Measurements from ENCODE around the gene ROBO1.

ROBO1 gene

DNA sequence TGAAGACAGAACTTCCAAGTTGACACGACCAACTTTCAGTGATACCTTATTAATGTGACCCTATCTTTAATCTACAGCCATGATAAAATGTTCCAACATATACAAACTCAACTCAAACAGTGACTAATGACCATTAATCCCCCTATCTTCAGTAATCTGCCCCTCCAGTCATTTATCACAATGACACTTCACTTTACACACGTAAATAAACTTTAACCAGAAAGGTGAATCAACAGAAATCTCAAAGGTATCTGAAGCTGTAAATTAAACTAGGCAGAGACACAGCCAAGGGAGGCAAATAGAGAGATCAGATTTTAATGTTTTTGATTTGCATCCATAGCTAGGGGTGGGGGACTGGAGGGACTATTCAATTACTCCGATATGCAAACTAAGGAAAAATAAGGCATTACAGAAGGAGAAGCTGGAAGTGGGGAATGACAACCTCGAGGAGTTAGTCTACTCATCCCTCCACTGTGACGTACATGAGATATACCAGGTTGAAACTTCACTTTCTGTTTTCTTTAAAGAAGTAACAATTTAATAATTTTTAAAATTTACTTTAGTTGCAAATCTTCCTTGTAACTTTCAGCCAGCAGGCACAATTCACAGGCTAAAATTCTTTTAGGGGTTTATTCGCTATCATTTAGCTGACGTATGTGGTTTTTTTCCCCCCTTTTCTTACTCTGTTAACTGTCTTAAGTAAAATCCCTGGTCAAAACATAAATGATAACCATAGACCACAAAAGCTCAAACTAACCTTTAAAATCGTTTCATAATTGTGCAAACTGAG, 751.0 kb downstream of the ROBO1 start:
- H3K4me3 ChIP-seq (ENCODE audit: low read depth, low read length) = no peak overlapping the region
- no peak for DNase-seq (ENCODE audit: low read depth)
- no peak for TF ChIP-seq CTCF (IDR thresholded peaks at IDR 0.05; ENCODE audit: low read depth, low read length, missing control alignments)

DNA sequence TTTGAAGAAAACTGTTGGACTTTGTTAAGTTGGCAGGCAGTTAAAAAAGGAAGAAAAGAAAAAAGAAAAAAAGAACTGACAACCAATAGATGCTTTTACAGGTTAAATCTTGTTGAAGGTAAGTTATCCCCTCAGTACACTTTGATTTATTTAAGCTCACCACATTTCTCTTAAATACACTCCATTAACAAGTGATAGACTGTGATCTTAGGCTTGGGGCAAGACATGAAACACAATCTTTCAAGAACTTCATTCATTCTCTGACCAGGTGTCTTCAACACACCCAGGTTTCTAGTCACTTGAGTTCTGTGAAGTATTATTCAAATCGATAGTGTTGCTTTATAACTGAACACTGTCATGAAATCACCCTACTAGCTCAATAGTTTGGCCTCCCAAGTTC, 751.9 kb downstream of the ROBO1 start:
- DNase-seq (ENCODE audit: low read depth) = no peak
- H3K4me3 ChIP-seq (ENCODE audit: low read depth, low read length) = no peak overlapping the region
- no peak for TF ChIP-seq CTCF (IDR thresholded peaks at IDR 0.05; ENCODE audit: low read depth, low read length, missing control alignments)

- DNase-seq (ENCODE audit: low read depth) = no peak
- TF ChIP-seq CTCF (IDR thresholded peaks at IDR 0.05; ENCODE audit: low read depth, low read length, missing control alignments) = no peak
- H3K4me3 ChIP-seq (ENCODE audit: low read depth, low read length) = no peak overlapping the region
Measured at GRCh38 chr3:79012946-79013362, 754.8 kb downstream of the ROBO1 start.

GRCh38 chr3:79012530-79012913, 755.3 kb downstream of the ROBO1 start:
- no peak for TF ChIP-seq CTCF (IDR thresholded peaks at IDR 0.05; ENCODE audit: low read depth, low read length, missing control alignments)
- no peak for DNase-seq (ENCODE audit: low read depth)
- H3K4me3 ChIP-seq (ENCODE audit: low read depth, low read length) = no peak overlapping the region

DNA sequence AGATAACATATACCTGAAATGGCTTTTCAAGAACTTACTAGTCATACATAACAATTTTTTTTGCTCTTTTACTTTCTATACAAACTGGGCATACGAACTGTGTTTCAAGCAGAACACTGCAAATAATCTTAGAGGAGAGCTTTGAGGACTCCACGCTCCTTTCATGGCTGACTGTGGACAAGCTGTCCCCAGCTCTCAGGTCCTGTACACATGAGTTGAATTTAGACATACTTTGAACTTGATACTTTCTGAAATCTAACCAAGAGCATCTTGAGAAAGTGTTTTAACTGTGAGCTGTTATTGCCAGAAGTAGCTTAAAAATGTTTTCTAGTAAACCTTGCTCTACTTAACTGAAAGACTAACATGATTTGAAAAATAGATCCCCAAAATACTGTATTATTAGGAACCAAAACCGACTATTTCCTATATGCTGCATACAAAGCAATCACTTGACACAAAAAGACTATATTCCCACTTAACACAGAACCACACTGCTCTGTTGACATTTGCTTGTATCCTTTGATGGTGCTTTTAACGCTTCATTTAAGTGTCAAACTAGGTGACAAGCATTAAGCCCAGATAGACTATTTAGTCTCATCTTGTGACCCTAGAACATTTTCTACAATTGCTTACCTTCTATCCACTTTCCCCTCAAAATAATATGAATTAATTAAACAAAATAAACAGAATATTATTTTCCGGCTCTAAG, 755.8 kb downstream of the ROBO1 start:
- no peak for TF ChIP-seq CTCF (IDR thresholded peaks at IDR 0.05; ENCODE audit: low read depth, low read length, missing control alignments)
- no peak for DNase-seq (ENCODE audit: low read depth)
- no peak overlapping the region for H3K4me3 ChIP-seq (ENCODE audit: low read depth, low read length)

- no peak for DNase-seq (ENCODE audit: low read depth)
- no peak overlapping the region for H3K4me3 ChIP-seq (ENCODE audit: low read depth, low read length)
- no peak for TF ChIP-seq CTCF (IDR thresholded peaks at IDR 0.05; ENCODE audit: low read depth, low read length, missing control alignments)
Measured at GRCh38 chr3:79009861-79010260, 757.9 kb downstream of the ROBO1 start.
